K562 (cell line): ENCODE data around the gene GALNT7. TPM values are rescaled to one million over a fixed set of nuclear protein-coding genes. Genes with fewer than 3 reads are reported as not detected.

Experiments used
- ATAC-seq: fragments of 200-7000 bp; cut with Tn5 transposase; 3 replicates; pipeline ENCODE4 v1.9.1; 2020; ENCODE audit warnings: moderate library complexity
- BruUV-seq: library from RNA; stranded (reverse); fragments of 400-500 nt; replicated peaks from 2 replicates; lab custom pipeline; 2021; lab: Mats Ljungman, UMichigan
- CTCF ChIA-PET: fragments of 300-600 bp; formaldehyde crosslinking; extraction: SDS; loops from one replicate; lab custom pipeline; 2021; ENCODE audit warnings: low intra/inter-chr PET ratio; lab: Yijun Ruan, JAX
- POLR2A ChIA-PET: fragments of 300-600, 350-650 bp; sonication (Branson Sonifier 250); formaldehyde crosslinking; extraction: SDS; loops from one replicate; lab custom pipeline; 2021; ENCODE audit warnings: antibody characterized with exemption, inconsistent platforms; lab: Yijun Ruan, JAX
- DNase-seq, 4 experiments: peaks; one replicate each; pipeline versions ENCODE4 v3.0.0 to v3.0.0-alpha.2; 2011 to 2018; ENCODE audit warnings: low spot score in 3 of 4, mixed read lengths in 3 of 4; ENCODE audit errors: extremely low read depth in 1 of 4
- FAIRE-seq: peaks from 2 replicates; lab custom pipeline; 2011; peaks lifted over from hg19 to GRCh38; lab: Jason Lieb, UNC
- H2AFZ ChIP-seq: 2 replicates; pipeline ENCODE4 v1.6.0; 2011; ENCODE audit warnings: low read depth, low read length, control low read depth, inconsistent platforms
- H3K27ac ChIP-seq: fragments of 200-600 bp; 3 replicates; pipeline ENCODE4 v1.8.0; 2011; ENCODE audit warnings: low read depth, mild to moderate bottlenecking, control low read depth, inconsistent platforms, low read length, moderate library complexity, mixed read lengths; ENCODE audit errors: extremely low read depth
- H3K27me3 ChIP-seq, 2 experiments: fragments of 300-600 bp in 1 of 2; 2 replicates in 1 of 2; 3 replicates in 1 of 2; pipeline versions ENCODE4 v1.6.0 to v1.8.0; 2011; ENCODE audit warnings: inconsistent platforms in 2 of 2, low read length in 2 of 2, mild to moderate bottlenecking in 1 of 2, mixed read lengths in 1 of 2, moderate library complexity in 1 of 2; ENCODE audit not compliant: control insufficient read depth in 2 of 2, insufficient read depth in 2 of 2
- H3K36me3 ChIP-seq: fragments of 300-600 bp; 3 replicates; pipeline ENCODE4 v1.8.0; 2011; ENCODE audit warnings: mild to moderate bottlenecking, low read length, inconsistent platforms; ENCODE audit not compliant: control insufficient read depth, insufficient read depth
- H3K4me1 ChIP-seq, 2 experiments: fragments of 200-600 bp in 1 of 2; replicated peaks in 1 of 2; 2 replicates in 1 of 2; 3 replicates in 1 of 2; pipeline versions ENCODE4 v1.5.1 to v1.8.0; 2011; ENCODE audit warnings: inconsistent platforms in 2 of 2, low read length in 2 of 2, mild to moderate bottlenecking in 1 of 2, mixed read lengths in 1 of 2, moderate library complexity in 1 of 2; ENCODE audit not compliant: control insufficient read depth in 2 of 2, insufficient read depth in 2 of 2
- H3K4me2 ChIP-seq: 2 replicates; pipeline ENCODE4 v1.6.1; 2011; ENCODE audit warnings: low read length, control low read depth, inconsistent platforms, mixed read lengths; ENCODE audit not compliant: insufficient read depth
- H3K4me3 ChIP-seq: fragments of 200-600 bp; sonication (generic), shearing (Covaris generic); 2 replicates; pipeline ENCODE4 v1.5.1; 2016; ENCODE audit warnings: control low read depth, inconsistent platforms
- H3K79me2 ChIP-seq: fragments of 200-600 bp; 3 replicates; pipeline ENCODE4 v1.8.0; 2011; ENCODE audit warnings: low read length, inconsistent platforms; ENCODE audit not compliant: control insufficient read depth, insufficient read depth
- H3K9ac ChIP-seq, 2 experiments: 2 replicates each; pipeline versions ENCODE4 v1.6.0 to v1.6.1; 2011; ENCODE audit warnings: low read depth in 2 of 2, low read length in 2 of 2, control low read depth in 1 of 2, inconsistent platforms in 1 of 2, mild to moderate bottlenecking in 1 of 2, mixed read lengths in 1 of 2; ENCODE audit not compliant: insufficient read depth in 1 of 2
- H3K9me1 ChIP-seq: one replicate; pipeline ENCODE4 v1.6.0; 2011; ENCODE audit warnings: inconsistent platforms, mild to moderate bottlenecking, low read length, moderate library complexity; ENCODE audit not compliant: control insufficient read depth, insufficient read depth
- H3K9me3 ChIP-seq: replicated peaks from 2 replicates; pipeline ENCODE4 v1.5.1; 2011; ENCODE audit warnings: low read depth, low read length, inconsistent platforms; ENCODE audit not compliant: control insufficient read depth, insufficient read depth
- H4K20me1 ChIP-seq: replicated peaks from 2 replicates; pipeline ENCODE4 v1.6.1; 2011; ENCODE audit warnings: low read length, inconsistent platforms, mixed read lengths; ENCODE audit not compliant: control insufficient read depth, insufficient read depth
- ESRRB ChIP-seq: fragments of 250-450 bp; sonication (Bioruptor Pico); IDR thresholded peaks from 2 replicates; pipeline ENCODE4 v1.5.0; 2020; ENCODE audit warnings: mild to moderate bottlenecking, moderate library complexity, borderline replicate concordance
- MBD1 ChIP-seq: fragments of 250-450 bp; sonication (Bioruptor Pico); IDR thresholded peaks from 2 replicates; pipeline ENCODE4 v1.8.0; 2022; ENCODE audit warnings: inconsistent platforms
- MEIS2 ChIP-seq: fragments of 450-650 bp; IDR thresholded peaks from 2 replicates; pipeline ENCODE4 v1.6.1; 2014; ENCODE audit warnings: mild to moderate bottlenecking; ENCODE audit not compliant: partially characterized antibody
- PKNOX1 ChIP-seq: fragments of 450-650 bp; IDR thresholded peaks from 2 replicates; pipeline ENCODE4 v1.6.1; 2016
- SIN3B ChIP-seq: fragments of 450-650 bp; IDR thresholded peaks from 2 replicates; pipeline ENCODE4 v1.6.1; 2017; ENCODE audit warnings: low read depth, mild to moderate bottlenecking, moderate library complexity
- ZNF75A ChIP-seq: fragments of 450-650 bp; formaldehyde crosslinking; IDR thresholded peaks from 2 replicates; pipeline ENCODE4 v1.4.0; 2020; ENCODE audit warnings: mild to moderate bottlenecking
- WGBS: fragments of 100-300 bp; shearing (Covaris generic); methylation state at CpG from one replicate; pipeline ENCODE4 v1.1.6; 2016; ENCODE audit warnings: low coverage, mixed read lengths; ENCODE audit not compliant: insufficient coverage; ENCODE audit errors: missing lambda C conversion rate; 5-methylcytosine and 5-hydroxymethylcytosine counted together
- in situ Hi-C: fragments of 300-500 bp; cut with MboI; formaldehyde crosslinking; loops from 4 replicates; pipeline ENCODE4 v1.15.0; 2018; ENCODE audit warnings: inconsistent platforms, mixed read lengths
- intact Hi-C: fragments of 100-400 bp; cut with micrococcal nuclease; formaldehyde crosslinking; loops from 2 replicates; pipeline ENCODE4 v1.14.2; 2022
- polyA plus RNA-seq, 8 experiments: library from polyadenylated mRNA; depleted of rRNA in 4 of 8; stranded (reverse) in 5 of 8; unstranded in 3 of 8; fragments of >200 nt; fragmentation: Nextera tagmentation in 2 of 8; fragmentation: Illumina TruSeq in 1 of 8; extraction: Ambion mirVana in 2 of 8; extraction: Trizol in 1 of 8; gene quantifications; 2 replicates each; pipeline versions ENCODE4 v1.2.1 to v1.2.3, GENCODE V29; 2011 to 2014; ENCODE audit warnings: inconsistent platforms in 1 of 8, missing spikeins in 1 of 8
- total RNA-seq, 7 experiments: library from RNA; depleted of rRNA in 6 of 7; stranded (reverse); fragments of >200 nt in 6 of 7; fragmentation: Illumina TruSeq in 2 of 7; extraction: Trizol in 2 of 7; gene quantifications; 2 replicates each; pipeline versions ENCODE4 v1.2.1 to v1.2.3, GENCODE V29; 2011 to 2021; ENCODE audit warnings: low replicate concordance in 1 of 7
- TF ChIP-seq, protein P1 (sequence below), 2 experiments: IDR thresholded peaks in 1 of 2; conservative IDR thresholded peaks in 1 of 2; 2 replicates each; pipeline ENCODE4 v1.6.1; 2016; ENCODE audit warnings: low read depth in 2 of 2, mild to moderate bottlenecking in 1 of 2, missing compliant biosample characterization in 1 of 2, missing genetic modification characterization in 1 of 2, moderate library complexity in 1 of 2

Gene GALNT7
- total and polyA plus RNA-seq, 9 of the 15 experiments (the other 6 are each of a cell fraction or from before 2014, with no cell fraction given) = 16.7 to 38.7 (median 31.1) TPM

GRCh38 chr4:173365359-173365996, 196.9 kb downstream of the GALNT7 start:
- Histone ChIP-seq H3K79me2 (0 out of 3 replicates have a peak, but pooled peaks cover 3% of the 10 kb centered on the region), H3K4me2 (no peak overlapping the region), H2AFZ (no peak overlapping the region), H4K20me1 (no peaks in the 10 kb centered on the region), H3K9me3 (no peaks in the 10 kb centered on the region), H3K9me1 (no peaks in the 10 kb centered on the region), H3K27ac (no peak overlapping the region), H3K27me3 (no peaks in the 10 kb centered on the region), H3K36me3 (no peaks in the 10 kb centered on the region), H3K4me3 (no peak overlapping the region)
- no peak for ATAC-seq
- BruUV-seq = no TSS peak
- WGBS = 10% methylated on average over 2 of the region's 2 CpGs
- intact Hi-C loops (no loop called here), in situ Hi-C loops (loop anchor here (5.0 kb wide), 1 partner anchor 33 kb away; the partner anchor contains the start of gene HMGB2)
- ChIA-PET CTCF (no interaction called here), POLR2A (interaction anchor here (1.2 kb wide), 1 partner anchor 9 kb away, joined by 3 read pairs; no protein-coding TSS in a partner anchor)
- no peak for FAIRE-seq
- peak in 1 of 4 experiments; percentile 11 for DNase-seq
- peak; percentile 51; the same call in 1 of the 2 replicates for TF ChIP-seq PKNOX1
- TF ChIP-seq SIN3B = no peak
- TF ChIP-seq, protein P1, sequence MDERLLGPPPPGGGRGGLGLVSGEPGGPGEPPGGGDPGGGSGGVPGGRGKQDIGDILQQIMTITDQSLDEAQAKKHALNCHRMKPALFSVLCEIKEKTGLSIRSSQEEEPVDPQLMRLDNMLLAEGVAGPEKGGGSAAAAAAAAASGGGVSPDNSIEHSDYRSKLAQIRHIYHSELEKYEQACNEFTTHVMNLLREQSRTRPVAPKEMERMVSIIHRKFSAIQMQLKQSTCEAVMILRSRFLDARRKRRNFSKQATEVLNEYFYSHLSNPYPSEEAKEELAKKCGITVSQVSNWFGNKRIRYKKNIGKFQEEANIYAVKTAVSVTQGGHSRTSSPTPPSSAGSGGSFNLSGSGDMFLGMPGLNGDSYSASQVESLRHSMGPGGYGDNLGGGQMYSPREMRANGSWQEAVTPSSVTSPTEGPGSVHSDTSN (CRISPR knock-in tag; IDR thresholded peaks at IDR 0.05; ENCODE audit: low read depth) = no peak
- TF ChIP-seq, protein P1 (tag; conservative IDR thresholded peaks at IDR 0.05; ENCODE audit: low read depth) = peak; percentile 44
- no peak for TF ChIP-seq ZNF75A
- TF ChIP-seq ESRRB (CRISPR knock-in tag) = no peak
- TF ChIP-seq MEIS2 = peak; percentile 59
- no peak for TF ChIP-seq MBD1
- TF ChIP-seq, all 486 proteins: peak for 3
- Histone ChIP-seq H3K4me1 (peaks cover 0 to 6% of the 10 kb centered on the region in 2 experiments; a peak in 2 of 5 replicates), H3K9ac (peak overlapping the region in 1 of 2 experiments; percentile 33; a peak in 1 of 4 replicates)
